ENCODE results near the gene ALOX12.
A peak's percentile ranks its signal among the peaks of the same experiment; 100 is the strongest.

Gene ALOX12

GRCh38 chr17:7002288-7003047 is 6.6 kb downstream of the ALOX12 start:
- no peak for DNase-seq (ENCODE audit: low read depth in 2 of 2)

- DNase-seq (ENCODE audit: low read depth in 2 of 2), result no peak
Measured at GRCh38 chr17:7003745-7004144, 7.9 kb downstream of the ALOX12 start.

GRCh38 chr17:7004398-7005253 is 8.8 kb downstream of the ALOX12 start:
- DNase-seq (ENCODE audit: low read depth in 2 of 2), result no peak

- DNase-seq (ENCODE audit: low read depth in 2 of 2), result no peak
Measured at GRCh38 chr17:7005716-7006115, 9.9 kb downstream of the ALOX12 start.

- DNase-seq (ENCODE audit: low read depth in 2 of 2), result no peak
Measured at GRCh38 chr17:7007143-7007542, 11.3 kb downstream of the ALOX12 start.

GRCh38 chr17:7010523-7010922 is 14.7 kb downstream of the ALOX12 start:
- no peak for DNase-seq (ENCODE audit: low read depth in 2 of 2)

- DNase-seq (ENCODE audit: low read depth in 2 of 2), result no peak
Measured at GRCh38 chr17:7011415-7011814, 15.6 kb downstream of the ALOX12 start.

- DNase-seq (ENCODE audit: low read depth in 2 of 2), result no peak
Measured at GRCh38 chr17:7011942-7012254, 16.0 kb downstream of the ALOX12 start.

- peak; percentile 95 to 97 for DNase-seq (ENCODE audit: low read depth in 2 of 2)
Measured at GRCh38 chr17:7014261-7014994, 18.6 kb downstream of the ALOX12 start.

GRCh38 chr17:7014995-7015958 is 19.4 kb downstream of the ALOX12 start:
- DNase-seq (ENCODE audit: low read depth in 2 of 2), result peak; percentile 40 to 77

GRCh38 chr17:7016418-7016817 is 20.6 kb downstream of the ALOX12 start:
- DNase-seq (ENCODE audit: low read depth in 2 of 2), result no peak

- DNase-seq (ENCODE audit: low read depth in 2 of 2), result no peak
Measured at GRCh38 chr17:7016886-7017826, 21.3 kb downstream of the ALOX12 start.

GRCh38 chr17:7017827-7018200 is 22.0 kb downstream of the ALOX12 start:
- DNase-seq (ENCODE audit: low read depth in 2 of 2), result no peak

- no peak for DNase-seq (ENCODE audit: low read depth in 2 of 2)
Measured at GRCh38 chr17:7018331-7018964, 22.6 kb downstream of the ALOX12 start.

GRCh38 chr17:7019367-7019766 is 23.5 kb downstream of the ALOX12 start:
- no peak for DNase-seq (ENCODE audit: low read depth in 2 of 2)

- DNase-seq (ENCODE audit: low read depth in 2 of 2), result no peak
Measured at GRCh38 chr17:7019839-7020519, 24.1 kb downstream of the ALOX12 start.

GRCh38 chr17:7020894-7021664 is 25.2 kb downstream of the ALOX12 start:
- no peak for DNase-seq (ENCODE audit: low read depth in 2 of 2)
